Pancreas (tissue), 10 donors: Measurements from ENCODE around the gene EGR1. TPM values are rescaled to one million over a fixed set of nuclear protein-coding genes. Genes with fewer than 3 reads are reported as not detected.

Experiments used
- ATAC-seq, 4 donors: fragments of 200-7000 bp; cut with Tn5 transposase; one replicate each; pipeline versions ENCODE4 v1.8.0 to v1.9.1; 2020; ENCODE audit warnings: mild to moderate bottlenecking in 4 of 4, moderate library complexity in 4 of 4
- DNase-seq, 6 donors: peaks; one replicate each; pipeline ENCODE4 v3.0.0-alpha.2; 2020
- FAIRE-seq: peaks from 2 replicates; lab custom pipeline; 2012; peaks lifted over from hg19 to GRCh38; lab: Jason Lieb, UNC
- H3K27ac ChIP-seq, 4 donors: fragments of 200-600 bp; sonication (generic); 1 replicate in 3 of 4; 2 replicates in 1 of 4; pipeline versions ENCODE4 v1.5.0 to v1.8.0; 2020
- H3K27me3 ChIP-seq, 4 donors: fragments of 200-600 bp; one replicate each; pipeline ENCODE4 v1.8.0; 2021
- H3K36me3 ChIP-seq, 3 donors: fragments of 200-600 bp; sonication (generic) in 1 of 3; one replicate each; pipeline versions ENCODE4 v1.5.0 to v1.8.0; 2020 to 2021
- H3K4me1 ChIP-seq, 3 donors: fragments of 200-600 bp; one replicate each; pipeline ENCODE4 v1.8.0; 2021
- H3K4me3 ChIP-seq, 4 donors: fragments of 200-600 bp; sonication (generic) in 2 of 4; one replicate each; pipeline versions ENCODE4 v1.5.0 to v1.8.0; 2020 to 2021
- H3K9me3 ChIP-seq, 4 donors: fragments of 200-600 bp; one replicate each; pipeline ENCODE4 v1.8.0; 2021
- CTCF ChIP-seq, 4 donors: fragments of 200-600 bp; sonication (generic) in 3 of 4; IDR thresholded peaks; one replicate each; pipeline versions ENCODE4 v1.5.0 to v1.8.0; 2021; ENCODE audit warnings: antibody characterized with exemption in 4 of 4
- WGBS, 2 donors: extraction: QIAGEN DNeasy Blood & Tissue Kit; methylation state at CpG; one replicate each; pipeline ENCODE4 v1.1.7; 2013; 5-methylcytosine and 5-hydroxymethylcytosine counted together
- intact Hi-C, 3 donors: fragments of 100-400 bp; cut with DNase I; formaldehyde crosslinking; loops; one replicate each; pipeline versions ENCODE4 v1.11.1 to v1.14.2; 2022
- polyA plus RNA-seq, 2 donors: library from polyadenylated mRNA; stranded (reverse); fragments of 200-250 nt; gene quantifications; one replicate each; pipeline ENCODE4 v1.2.3, GENCODE V29; 2013
- total RNA-seq, 6 donors: library from RNA; stranded (reverse); fragmentation: NEBNext Ultra II Directional in 4 of 6; extraction: Animal tissue kit (Norgen Biotek cat#: 25700) in 4 of 6; gene quantifications; one replicate each; pipeline versions ENCODE4 v1.2.1 to v1.2.4, GENCODE V29; 2021 to 2023
- donor health status: healthy with polysubstance abuse.
- donor health status: DM: no; HTN: no; CAD: no; lungs with moderate emphysema.
- donor health status: DM: no; HTN: no; CAD: no.
- donor health status: control.
- donor health status: control.
- donor health status: Bipolar disorder and iron deficiency.
- donor health status: DM: yes; HTN: yes; CAD: no.
- donor health status: DM: no; HTN: no; CAD: no.
- donor health status: DM: no; HTN: no; CAD: no.
- donor health status: DM: yes; HTN: yes; CAD: no.

The EGR1 gene
- total and polyA plus RNA-seq, 8 donors, result 16.4 to 120 (median 31.0) TPM

GRCh38 chr5:138438003-138438723 lies 27.1 kb upstream of the EGR1 start:
- DNase-seq (peak in 1 of 6 donors; percentile 38), FAIRE-seq (no peak), ATAC-seq (peak in 1 of 4 donors; percentile 5)
- no peaks in the 10 kb centered on the region for H3K4me1 ChIP-seq
- intact Hi-C loops, result no loop called here
- no peak for TF ChIP-seq CTCF (IDR thresholded peaks at IDR 0.05)
- H3K27ac ChIP-seq, result no peak overlapping the region
- 75 to 76% methylated on average over 11 of the region's 11 CpGs for WGBS, 2 donors
- H3K27me3 ChIP-seq, result no peaks in the 10 kb centered on the region
- H3K36me3 ChIP-seq, result peaks cover 0 to 26% (median 8%) of the 10 kb centered on the region in 3 donors
- H3K9me3 ChIP-seq, result no peaks in the 10 kb centered on the region
- H3K4me3 ChIP-seq, result peak overlapping the region in 2 of 4 donors; percentile 26 to 41

GRCh38 chr5:138438724-138439476 lies 26.4 kb upstream of the EGR1 start, which contains the start of gene REEP2:
REEP2 (plus strand) TSS chr5:138439057; CDS start chr5:138439209, 152 bp downstream.
- no peaks in the 10 kb centered on the region for H3K4me1 ChIP-seq
- TF ChIP-seq CTCF (IDR thresholded peaks at IDR 0.05), result no peak
- WGBS, 2 donors, result 1 to 2% methylated on average over 43 to 65 of the region's 65 CpGs
- intact Hi-C loops, result no loop called here
- FAIRE-seq (no peak), ATAC-seq (peak; percentile 75 to 87 (median 82)), DNase-seq (peak in 2 of 6 donors; percentile 31 to 79)
- H3K36me3 ChIP-seq, result peaks cover 0 to 19% (median 8%) of the 10 kb centered on the region in 3 donors
- no peaks in the 10 kb centered on the region for H3K9me3 ChIP-seq
- peak within 1 kb of the TSS in 3 of 4 donors; percentile 2 to 41 (median 26) for H3K4me3 ChIP-seq
- H3K27me3 ChIP-seq, result no peaks in the 10 kb centered on the region
- no peak within 1 kb of the TSS for H3K27ac ChIP-seq

GRCh38 chr5:138439477-138440158 lies 25.7 kb upstream of the EGR1 start:
- H3K27ac ChIP-seq, result no peak overlapping the region
- 56 to 60% methylated on average over 20 of the region's 20 CpGs for WGBS, 2 donors
- intact Hi-C loops, result no loop called here
- H3K4me1 ChIP-seq, result no peaks in the 10 kb centered on the region
- ATAC-seq (peak in 2 of 4 donors; percentile 16 to 22), FAIRE-seq (no peak), DNase-seq (peak in 1 of 6 donors; percentile 41)
- peak overlapping the region in 1 of 4 donors; percentile 41 for H3K4me3 ChIP-seq
- H3K9me3 ChIP-seq, result no peaks in the 10 kb centered on the region
- H3K27me3 ChIP-seq, result no peaks in the 10 kb centered on the region
- TF ChIP-seq CTCF (IDR thresholded peaks at IDR 0.05), result no peak
- H3K36me3 ChIP-seq, result peaks cover 0 to 16% (median 8%) of the 10 kb centered on the region in 3 donors

GRCh38 chr5:138440159-138441073 lies 24.9 kb upstream of the EGR1 start:
- peaks cover 0 to 9% (median 8%) of the 10 kb centered on the region in 3 donors for H3K36me3 ChIP-seq
- intact Hi-C loops, result no loop called here
- DNase-seq, result peak in 1 of 6 donors; percentile 51
- H3K4me3 ChIP-seq, result no peak overlapping the region
- no peak for FAIRE-seq
- no peaks in the 10 kb centered on the region for H3K4me1 ChIP-seq
- no peak overlapping the region for H3K27ac ChIP-seq
- no peaks in the 10 kb centered on the region for H3K9me3 ChIP-seq
- ATAC-seq, result no peak
- TF ChIP-seq CTCF (IDR thresholded peaks at IDR 0.05), result no peak
- H3K27me3 ChIP-seq, result no peaks in the 10 kb centered on the region
- WGBS, 2 donors, result 86 to 87% methylated on average over 17 of the region's 17 CpGs
